ENCODE data around the gene SPATA24. TPM values are rescaled to one million over a fixed set of nuclear protein-coding genes. Genes with fewer than 3 reads are reported as not detected.

SPATA24 gene
- total and polyA plus RNA-seq, 2 of the 13 experiments (the other 11 are each of a cell fraction or from before 2014, with no cell fraction given) = 6.0 to 11.1 TPM

DNA sequence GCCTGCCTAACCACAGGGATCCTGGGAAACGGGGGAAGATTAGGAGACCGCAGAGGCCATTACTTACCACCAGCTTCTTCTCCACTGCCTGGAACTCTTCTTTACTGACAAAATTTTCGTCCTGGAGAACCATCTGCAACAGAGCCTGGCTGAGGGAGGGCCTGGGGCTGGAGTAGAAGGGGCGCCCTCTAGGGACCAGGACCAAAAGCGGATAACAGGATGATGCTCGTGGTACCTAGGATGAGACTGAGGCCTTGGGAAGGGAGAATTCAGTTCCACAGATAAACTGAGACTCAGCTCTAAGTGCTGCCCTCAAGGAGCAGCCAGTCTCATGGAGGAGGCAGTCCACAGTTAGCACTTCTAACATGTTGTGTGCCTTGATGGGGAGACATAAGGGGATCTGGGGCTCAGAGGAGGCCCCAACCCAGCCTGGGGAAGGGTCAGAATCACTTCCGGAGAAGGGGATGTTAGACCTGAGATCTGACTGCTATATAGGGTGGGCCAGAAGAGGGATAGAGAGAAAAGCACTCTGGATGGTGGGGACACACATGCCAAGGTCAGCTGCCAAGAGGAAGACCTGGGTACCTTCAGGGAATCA, 1.2 kb downstream of the SPATA24 start (continued):
- no peak for TF ChIP-seq ZFP36 (IDR thresholded peaks at IDR 0.05; ENCODE audit: borderline replicate concordance, low read depth, low read length, partially characterized antibody)
- TF ChIP-seq, protein P1, sequence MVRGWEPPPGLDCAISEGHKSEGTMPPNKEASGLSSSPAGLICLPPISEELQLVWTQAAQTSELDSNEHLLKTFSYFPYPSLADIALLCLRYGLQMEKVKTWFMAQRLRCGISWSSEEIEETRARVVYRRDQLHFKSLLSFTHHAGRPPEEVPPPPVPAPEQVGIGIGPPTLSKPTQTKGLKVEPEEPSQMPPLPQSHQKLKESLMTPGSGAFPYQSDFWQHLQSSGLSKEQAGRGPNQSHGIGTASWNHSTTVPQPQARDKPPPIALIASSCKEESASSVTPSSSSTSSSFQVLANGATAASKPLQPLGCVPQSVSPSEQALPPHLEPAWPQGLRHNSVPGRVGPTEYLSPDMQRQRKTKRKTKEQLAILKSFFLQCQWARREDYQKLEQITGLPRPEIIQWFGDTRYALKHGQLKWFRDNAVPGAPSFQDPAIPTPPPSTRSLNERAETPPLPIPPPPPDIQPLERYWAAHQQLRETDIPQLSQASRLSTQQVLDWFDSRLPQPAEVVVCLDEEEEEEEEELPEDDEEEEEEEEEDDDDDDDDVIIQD (CRISPR knock-in tag; IDR thresholded peaks at IDR 0.05; ENCODE audit: low read depth) = no peak
- TF ChIP-seq, protein P2, sequence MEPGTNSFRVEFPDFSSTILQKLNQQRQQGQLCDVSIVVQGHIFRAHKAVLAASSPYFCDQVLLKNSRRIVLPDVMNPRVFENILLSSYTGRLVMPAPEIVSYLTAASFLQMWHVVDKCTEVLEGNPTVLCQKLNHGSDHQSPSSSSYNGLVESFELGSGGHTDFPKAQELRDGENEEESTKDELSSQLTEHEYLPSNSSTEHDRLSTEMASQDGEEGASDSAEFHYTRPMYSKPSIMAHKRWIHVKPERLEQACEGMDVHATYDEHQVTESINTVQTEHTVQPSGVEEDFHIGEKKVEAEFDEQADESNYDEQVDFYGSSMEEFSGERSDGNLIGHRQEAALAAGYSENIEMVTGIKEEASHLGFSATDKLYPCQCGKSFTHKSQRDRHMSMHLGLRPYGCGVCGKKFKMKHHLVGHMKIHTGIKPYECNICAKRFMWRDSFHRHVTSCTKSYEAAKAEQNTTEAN (CRISPR knock-in tag; conservative IDR thresholded peaks at IDR 0.05) = no peak
- TF ChIP-seq MAZ (IDR thresholded peaks at IDR 0.05; ENCODE audit: borderline replicate concordance, low read depth, low read length) = no peak
- TF ChIP-seq MAZ (CRISPR knock-in tag; IDR thresholded peaks at IDR 0.05; ENCODE audit: low read depth) = 0 out of 2 replicates have a peak, but pooled peaks have one; percentile 40
- TF ChIP-seq SUZ12 (IDR thresholded peaks at IDR 0.05; ENCODE audit: low read depth, low read length) = no peak
- TF ChIP-seq ZEB1 (IDR thresholded peaks at IDR 0.05; ENCODE audit: insufficient replicate concordance, low read depth) = no peak
- peak; percentile 41; the same call in 1 of the 2 replicates for TF ChIP-seq SAP130 (CRISPR knock-in tag; IDR thresholded peaks at IDR 0.05; ENCODE audit: low read depth)
- no peak for TF ChIP-seq ZNF660 (CRISPR knock-in tag; IDR thresholded peaks at IDR 0.05; ENCODE audit: borderline replicate concordance, low read depth)
- 0 out of 2 replicates have a peak, but pooled peaks have one; percentile 12 for TF ChIP-seq SOX5 (CRISPR knock-in tag; IDR thresholded peaks at IDR 0.05; ENCODE audit: borderline replicate concordance)
- TF ChIP-seq ZBTB33 (CRISPR knock-in tag; IDR thresholded peaks at IDR 0.05) = peak; percentile 98
- no peak for TF ChIP-seq SOX6 (IDR thresholded peaks at IDR 0.05)
- TF ChIP-seq SOX6 (CRISPR knock-in tag; IDR thresholded peaks at IDR 0.05) = no peak
- TF ChIP-seq IRF2 (CRISPR knock-in tag; IDR thresholded peaks at IDR 0.05) = 0 out of 2 replicates have a peak, but pooled peaks have one; percentile 17
- TF ChIP-seq, protein P3, sequence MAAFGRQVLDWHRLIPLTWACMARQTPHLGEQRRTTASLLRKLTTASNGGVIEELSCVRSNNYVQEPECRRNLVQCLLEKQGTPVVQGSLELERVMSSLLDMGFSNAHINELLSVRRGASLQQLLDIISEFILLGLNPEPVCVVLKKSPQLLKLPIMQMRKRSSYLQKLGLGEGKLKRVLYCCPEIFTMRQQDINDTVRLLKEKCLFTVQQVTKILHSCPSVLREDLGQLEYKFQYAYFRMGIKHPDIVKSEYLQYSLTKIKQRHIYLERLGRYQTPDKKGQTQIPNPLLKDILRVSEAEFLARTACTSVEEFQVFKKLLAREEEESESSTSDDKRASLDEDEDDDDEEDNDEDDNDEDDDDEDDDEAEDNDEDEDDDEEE (CRISPR knock-in tag; IDR thresholded peaks at IDR 0.05) = 0 out of 2 replicates have a peak, but pooled peaks have one; percentile 22
- TF ChIP-seq, protein P4, sequence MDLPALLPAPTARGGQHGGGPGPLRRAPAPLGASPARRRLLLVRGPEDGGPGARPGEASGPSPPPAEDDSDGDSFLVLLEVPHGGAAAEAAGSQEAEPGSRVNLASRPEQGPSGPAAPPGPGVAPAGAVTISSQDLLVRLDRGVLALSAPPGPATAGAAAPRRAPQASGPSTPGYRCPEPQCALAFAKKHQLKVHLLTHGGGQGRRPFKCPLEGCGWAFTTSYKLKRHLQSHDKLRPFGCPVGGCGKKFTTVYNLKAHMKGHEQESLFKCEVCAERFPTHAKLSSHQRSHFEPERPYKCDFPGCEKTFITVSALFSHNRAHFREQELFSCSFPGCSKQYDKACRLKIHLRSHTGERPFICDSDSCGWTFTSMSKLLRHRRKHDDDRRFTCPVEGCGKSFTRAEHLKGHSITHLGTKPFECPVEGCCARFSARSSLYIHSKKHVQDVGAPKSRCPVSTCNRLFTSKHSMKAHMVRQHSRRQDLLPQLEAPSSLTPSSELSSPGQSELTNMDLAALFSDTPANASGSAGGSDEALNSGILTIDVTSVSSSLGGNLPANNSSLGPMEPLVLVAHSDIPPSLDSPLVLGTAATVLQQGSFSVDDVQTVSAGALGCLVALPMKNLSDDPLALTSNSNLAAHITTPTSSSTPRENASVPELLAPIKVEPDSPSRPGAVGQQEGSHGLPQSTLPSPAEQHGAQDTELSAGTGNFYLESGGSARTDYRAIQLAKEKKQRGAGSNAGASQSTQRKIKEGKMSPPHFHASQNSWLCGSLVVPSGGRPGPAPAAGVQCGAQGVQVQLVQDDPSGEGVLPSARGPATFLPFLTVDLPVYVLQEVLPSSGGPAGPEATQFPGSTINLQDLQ (CRISPR knock-in tag; IDR thresholded peaks at IDR 0.05) = no peak

All from HepG2 (cell line).